ENCODE data around the gene PTPRN2. TPM values are rescaled to one million over a fixed set of nuclear protein-coding genes. Genes with fewer than 3 reads are reported as not detected.
"Not testable (repeated sequence)": the region's sequence is repeated elsewhere in the genome, so short reads cannot be mapped to it uniquely, and the experiment has no call there.

Gene PTPRN2
- total RNA-seq, 1 experiment from 2014 or later, result 1.7 TPM

DNA sequence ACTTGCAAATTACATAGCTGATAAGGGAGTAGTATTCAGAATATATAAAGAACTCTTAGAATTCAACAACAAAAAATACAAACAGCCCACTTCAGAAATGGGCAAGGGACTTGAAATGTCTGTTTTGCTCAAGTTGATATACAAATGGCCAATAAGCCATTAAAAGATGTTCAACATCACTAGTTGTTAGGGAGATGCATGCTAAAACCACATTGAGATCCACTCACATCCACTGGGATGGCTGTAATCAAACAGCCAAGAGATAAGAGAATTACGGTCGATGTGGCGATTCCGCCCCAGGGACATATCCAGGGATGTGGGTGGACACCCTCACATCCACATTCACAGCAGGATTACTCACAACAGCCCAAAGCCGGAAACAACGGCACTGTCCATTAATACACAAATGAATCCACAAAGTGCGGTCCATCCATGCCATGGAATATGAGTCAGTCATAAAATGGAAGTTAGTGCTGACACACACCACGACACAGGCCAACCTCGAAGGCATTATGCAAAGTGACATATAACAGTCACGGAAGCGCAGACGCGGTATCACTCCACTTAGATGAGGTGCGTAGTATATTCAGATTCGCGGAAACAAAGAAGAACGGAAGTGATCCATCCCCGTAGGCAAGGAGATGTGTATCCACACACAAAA lies 1023.0 kb downstream of the PTPRN2 start:
- Histone ChIP-seq H3K9me2 (replicated peaks; ENCODE audit: insufficient read depth, low read length) (no peaks in the 10 kb centered on the region; the same call in 1 of the 2 replicates), H3K27ac (ENCODE audit: low read length) (no peak overlapping the region), H4K20me1 (ENCODE audit: insufficient read depth, low read depth, low read length) (no peaks in the 10 kb centered on the region), H3K79me2 (ENCODE audit: low read length) (no peaks in the 10 kb centered on the region), H3K36me3 (ENCODE audit: insufficient read depth, low read length) (no peaks in the 10 kb centered on the region), H2AFZ (ENCODE audit: low read length) (no peak overlapping the region), H3K4me3 (ENCODE audit: low read length) (no peak overlapping the region), H3K4me1 (ENCODE audit: low read length) (peaks cover 6% of the 10 kb centered on the region), H3K27me3 (ENCODE audit: low read length) (no peaks in the 10 kb centered on the region), H3K9ac (ENCODE audit: low read length) (no peak overlapping the region), H3K9me3 (ENCODE audit: low read length) (no peaks in the 10 kb centered on the region), H3K4me2 (ENCODE audit: low read depth, low read length, poor library complexity, severe bottlenecking) (no peak overlapping the region)
- DNase-seq, result no peak

GRCh38 chr7:157563467-157564135 lies 1024.0 kb downstream of the PTPRN2 start:
- H3K4me2 ChIP-seq (ENCODE audit: low read depth, low read length, poor library complexity, severe bottlenecking); H3K4me3 ChIP-seq (ENCODE audit: low read length); H3K9me2 ChIP-seq (replicated peaks; ENCODE audit: insufficient read depth, low read length); H4K20me1 ChIP-seq (ENCODE audit: insufficient read depth, low read depth, low read length); H3K9me3 ChIP-seq (ENCODE audit: low read length); H2AFZ ChIP-seq (ENCODE audit: low read length); H3K79me2 ChIP-seq (ENCODE audit: low read length); H3K9ac ChIP-seq (ENCODE audit: low read length); H3K36me3 ChIP-seq (ENCODE audit: insufficient read depth, low read length); DNase-seq; H3K27me3 ChIP-seq (ENCODE audit: low read length); H3K4me1 ChIP-seq (ENCODE audit: low read length); H3K27ac ChIP-seq (ENCODE audit: low read length): not testable (repeated sequence)

DNA sequence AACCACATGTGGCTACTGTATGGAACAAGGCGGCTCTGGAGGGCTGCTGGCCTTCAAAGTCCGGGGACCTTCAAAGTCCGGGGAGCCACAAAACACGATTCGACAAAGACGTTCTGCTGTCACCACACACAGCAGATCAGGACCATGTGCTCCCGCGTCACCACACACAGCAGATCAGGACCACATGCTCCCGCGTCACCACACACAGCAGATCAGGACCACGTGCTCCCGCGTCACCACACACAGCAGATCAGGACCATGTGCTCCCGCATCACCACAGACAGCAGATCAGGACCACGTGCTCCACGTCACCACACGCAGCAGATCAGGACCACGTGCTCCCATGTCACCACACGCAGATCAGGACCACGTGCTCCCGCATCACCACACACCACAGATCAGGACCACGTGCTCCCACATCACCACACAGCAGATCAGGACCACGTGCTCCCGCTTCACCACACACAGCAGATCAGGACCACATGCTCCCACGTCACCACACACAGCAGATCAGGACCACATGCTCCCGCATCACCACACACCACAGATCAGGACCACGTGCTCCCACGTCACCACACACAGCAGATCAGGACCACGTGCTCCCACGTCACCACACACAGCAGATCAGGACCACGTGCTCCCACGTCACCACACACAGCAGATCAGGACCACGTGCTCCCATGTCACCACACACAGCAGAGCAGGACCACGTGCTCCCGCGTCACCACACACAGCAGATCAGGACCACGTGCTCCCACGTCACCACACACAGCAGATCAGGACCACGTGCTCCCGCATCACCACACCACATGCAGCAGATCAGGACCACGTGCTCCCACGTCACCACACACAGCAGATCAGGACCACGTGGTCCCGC lies 1024.9 kb downstream of the PTPRN2 start:
- not testable (repeated sequence) for H3K4me1 ChIP-seq (ENCODE audit: low read length); H3K36me3 ChIP-seq (ENCODE audit: insufficient read depth, low read length); DNase-seq; H3K4me3 ChIP-seq (ENCODE audit: low read length); H3K27me3 ChIP-seq (ENCODE audit: low read length); H3K4me2 ChIP-seq (ENCODE audit: low read depth, low read length, poor library complexity, severe bottlenecking); H3K9me3 ChIP-seq (ENCODE audit: low read length); H3K9me2 ChIP-seq (replicated peaks; ENCODE audit: insufficient read depth, low read length); H3K27ac ChIP-seq (ENCODE audit: low read length); H3K79me2 ChIP-seq (ENCODE audit: low read length); H2AFZ ChIP-seq (ENCODE audit: low read length); H3K9ac ChIP-seq (ENCODE audit: low read length); H4K20me1 ChIP-seq (ENCODE audit: insufficient read depth, low read depth, low read length)

- H3K4me2 ChIP-seq (ENCODE audit: low read depth, low read length, poor library complexity, severe bottlenecking), result no peak overlapping the region
- H3K9me3 ChIP-seq (ENCODE audit: low read length), result no peaks in the 10 kb centered on the region
- no peaks in the 10 kb centered on the region; the same call in 1 of the 2 replicates for H3K9me2 ChIP-seq (replicated peaks; ENCODE audit: insufficient read depth, low read length)
- H3K36me3 ChIP-seq (ENCODE audit: insufficient read depth, low read length), result no peaks in the 10 kb centered on the region
- H3K79me2 ChIP-seq (ENCODE audit: low read length), result no peaks in the 10 kb centered on the region
- H3K4me3 ChIP-seq (ENCODE audit: low read length), result no peak overlapping the region
- H3K27me3 ChIP-seq (ENCODE audit: low read length), result no peaks in the 10 kb centered on the region
- H3K4me1 ChIP-seq (ENCODE audit: low read length), result no peaks in the 10 kb centered on the region
- H3K27ac ChIP-seq (ENCODE audit: low read length), result no peak overlapping the region
- no peak overlapping the region for H3K9ac ChIP-seq (ENCODE audit: low read length)
- no peak overlapping the region for H2AFZ ChIP-seq (ENCODE audit: low read length)
- no peak for DNase-seq
- no peaks in the 10 kb centered on the region for H4K20me1 ChIP-seq (ENCODE audit: insufficient read depth, low read depth, low read length)
Measured at GRCh38 chr7:157561816-157562410, 1025.7 kb downstream of the PTPRN2 start.

DNA sequence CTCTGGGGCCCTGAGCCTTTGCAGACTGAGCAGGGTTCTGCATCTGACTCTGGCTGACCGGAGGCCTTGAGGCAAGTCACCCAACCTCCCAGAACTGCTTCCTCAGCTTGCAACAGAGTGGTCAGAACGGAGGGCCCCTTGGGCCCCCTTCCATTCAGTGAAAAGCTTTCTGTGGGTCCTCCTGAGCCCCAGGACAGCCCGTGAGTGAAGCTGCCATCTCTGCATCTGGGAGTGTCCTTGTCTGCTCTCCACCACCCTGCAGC lies 1026.2 kb downstream of the PTPRN2 start:
- no peak overlapping the region for H3K9ac ChIP-seq (ENCODE audit: low read length)
- H3K79me2 ChIP-seq (ENCODE audit: low read length), result no peaks in the 10 kb centered on the region
- no peak overlapping the region for H3K4me2 ChIP-seq (ENCODE audit: low read depth, low read length, poor library complexity, severe bottlenecking)
- H3K4me3 ChIP-seq (ENCODE audit: low read length), result no peak overlapping the region
- H3K36me3 ChIP-seq (ENCODE audit: insufficient read depth, low read length), result no peaks in the 10 kb centered on the region
- H2AFZ ChIP-seq (ENCODE audit: low read length), result no peak overlapping the region
- no peaks in the 10 kb centered on the region for H4K20me1 ChIP-seq (ENCODE audit: insufficient read depth, low read depth, low read length)
- no peaks in the 10 kb centered on the region; the same call in 1 of the 2 replicates for H3K9me2 ChIP-seq (replicated peaks; ENCODE audit: insufficient read depth, low read length)
- no peak for DNase-seq
- no peaks in the 10 kb centered on the region for H3K9me3 ChIP-seq (ENCODE audit: low read length)
- H3K4me1 ChIP-seq (ENCODE audit: low read length), result no peaks in the 10 kb centered on the region
- H3K27ac ChIP-seq (ENCODE audit: low read length), result no peak overlapping the region
- no peaks in the 10 kb centered on the region for H3K27me3 ChIP-seq (ENCODE audit: low read length)

GRCh38 chr7:157560710-157561522 lies 1026.7 kb downstream of the PTPRN2 start:
- no peak overlapping the region for H3K4me2 ChIP-seq (ENCODE audit: low read depth, low read length, poor library complexity, severe bottlenecking)
- no peaks in the 10 kb centered on the region for H3K79me2 ChIP-seq (ENCODE audit: low read length)
- H3K9ac ChIP-seq (ENCODE audit: low read length), result no peak overlapping the region
- no peak for DNase-seq
- H3K27ac ChIP-seq (ENCODE audit: low read length), result no peak overlapping the region
- H2AFZ ChIP-seq (ENCODE audit: low read length), result no peak overlapping the region
- H3K27me3 ChIP-seq (ENCODE audit: low read length), result no peaks in the 10 kb centered on the region
- H3K4me3 ChIP-seq (ENCODE audit: low read length), result no peak overlapping the region
- no peaks in the 10 kb centered on the region; the same call in 1 of the 2 replicates for H3K9me2 ChIP-seq (replicated peaks; ENCODE audit: insufficient read depth, low read length)
- H3K4me1 ChIP-seq (ENCODE audit: low read length), result no peaks in the 10 kb centered on the region
- H3K36me3 ChIP-seq (ENCODE audit: insufficient read depth, low read length), result no peaks in the 10 kb centered on the region
- no peaks in the 10 kb centered on the region for H4K20me1 ChIP-seq (ENCODE audit: insufficient read depth, low read depth, low read length)
- no peaks in the 10 kb centered on the region for H3K9me3 ChIP-seq (ENCODE audit: low read length)

- H3K9me2 ChIP-seq (replicated peaks; ENCODE audit: insufficient read depth, low read length), result no peaks in the 10 kb centered on the region; the same call in 1 of the 2 replicates
- no peaks in the 10 kb centered on the region for H3K79me2 ChIP-seq (ENCODE audit: low read length)
- H3K27ac ChIP-seq (ENCODE audit: low read length), result no peak overlapping the region
- H3K9ac ChIP-seq (ENCODE audit: low read length), result no peak overlapping the region
- no peaks in the 10 kb centered on the region for H3K27me3 ChIP-seq (ENCODE audit: low read length)
- H3K4me2 ChIP-seq (ENCODE audit: low read depth, low read length, poor library complexity, severe bottlenecking), result no peak overlapping the region
- no peak overlapping the region for H2AFZ ChIP-seq (ENCODE audit: low read length)
- no peaks in the 10 kb centered on the region for H3K9me3 ChIP-seq (ENCODE audit: low read length)
- H3K4me3 ChIP-seq (ENCODE audit: low read length), result no peak overlapping the region
- H3K36me3 ChIP-seq (ENCODE audit: insufficient read depth, low read length), result no peaks in the 10 kb centered on the region
- no peaks in the 10 kb centered on the region for H3K4me1 ChIP-seq (ENCODE audit: low read length)
- DNase-seq, result no peak
- no peaks in the 10 kb centered on the region for H4K20me1 ChIP-seq (ENCODE audit: insufficient read depth, low read depth, low read length)
Measured at GRCh38 chr7:157560258-157560654, 1027.4 kb downstream of the PTPRN2 start.
